CD4-positive, alpha-beta T cell treated with Interleukin-17A for 4 hours (primary cell): ENCODE measurements around the gene CDKN1C.
A peak's percentile ranks its signal among the peaks of the same experiment; 100 is the strongest.
"Not testable (repeated sequence)": the region's sequence is repeated elsewhere in the genome, so short reads cannot be mapped to it uniquely, and the experiment has no call there.

Experiments used
- DNase-seq: peaks from one replicate; pipeline ENCODE4 v3.0.0-alpha.2; 2020; ENCODE audit warnings: mixed read lengths

Gene CDKN1C

DNA sequence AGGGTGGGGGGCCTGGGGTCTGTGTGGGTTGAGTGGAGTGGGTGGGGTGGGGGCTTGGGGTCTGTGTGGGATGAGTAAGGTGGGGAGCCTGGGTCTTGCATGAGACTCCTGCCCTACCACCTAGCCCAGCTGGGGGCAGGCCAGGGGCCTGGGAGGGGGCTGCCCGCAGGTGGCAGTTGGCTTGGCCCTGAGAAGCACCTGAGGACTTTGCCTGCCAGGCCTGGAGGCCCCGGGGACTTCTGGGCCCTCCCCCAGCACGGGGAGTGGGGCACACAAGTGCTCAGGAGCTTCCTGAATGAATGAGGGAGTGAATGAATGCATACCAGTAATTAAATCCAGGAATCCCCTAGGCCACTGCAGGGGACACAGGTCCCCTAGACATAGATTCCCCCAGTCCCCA lies 37.1 kb upstream of the CDKN1C start:
- DNase-seq, result no peak

DNA sequence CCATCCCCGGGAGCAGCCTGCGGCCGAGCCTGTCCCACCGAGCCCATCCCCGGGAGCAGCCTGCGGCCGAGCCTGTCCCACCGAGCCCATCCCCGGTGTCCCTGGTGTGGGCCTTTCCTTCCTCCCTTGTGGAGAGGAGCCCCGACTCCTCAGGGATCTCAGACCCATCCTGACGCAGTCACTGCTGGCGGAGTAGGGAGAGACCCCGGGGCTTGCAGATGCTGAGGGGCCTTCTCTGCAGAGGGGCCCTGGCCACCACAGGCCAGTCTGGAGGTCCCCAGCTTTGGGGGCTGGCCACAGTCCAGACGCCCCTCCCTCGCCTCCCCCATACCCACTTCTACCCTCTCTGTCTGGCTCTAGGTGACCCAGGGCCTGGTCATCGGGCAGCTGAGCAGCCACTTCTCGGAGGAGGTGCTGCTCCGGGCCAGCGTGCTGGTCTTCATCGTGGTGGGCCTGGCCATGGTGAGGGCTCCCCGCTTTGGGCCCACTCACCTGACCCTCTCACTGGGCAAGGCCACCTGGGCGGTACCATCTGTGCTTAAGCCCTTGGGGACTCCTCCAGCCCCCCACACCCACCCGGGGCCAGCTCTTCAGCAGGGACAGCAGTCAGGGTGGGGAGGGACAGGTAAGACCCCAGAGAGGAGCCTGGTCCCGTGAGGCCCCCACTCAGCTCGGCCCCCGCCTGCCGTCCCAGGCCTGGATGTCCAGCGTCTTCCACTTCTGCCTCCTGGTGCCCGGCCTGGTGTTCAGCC lies 36.3 kb upstream of the CDKN1C start:
- no peak for DNase-seq

DNA sequence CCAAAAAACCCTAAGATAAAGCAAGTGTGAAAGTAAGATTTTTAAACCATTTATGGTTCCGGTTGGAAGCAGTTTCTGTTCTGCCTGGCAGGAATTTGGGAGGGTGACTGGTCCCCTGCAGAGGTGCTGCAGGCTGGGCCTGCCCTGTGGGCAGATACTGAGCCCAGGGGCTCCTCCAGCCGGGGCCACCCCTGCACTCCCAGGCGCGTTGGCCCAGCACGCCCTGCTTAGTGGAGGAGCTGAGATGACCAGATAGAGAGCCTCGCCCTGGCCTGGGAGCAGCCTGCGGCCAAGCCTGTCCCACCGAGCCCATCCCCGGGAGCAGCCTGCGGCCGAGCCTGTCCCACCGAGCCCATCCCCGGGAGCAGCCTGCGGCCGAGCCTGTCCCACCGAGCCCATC lies 35.7 kb upstream of the CDKN1C start:
- no peak for DNase-seq

DNA sequence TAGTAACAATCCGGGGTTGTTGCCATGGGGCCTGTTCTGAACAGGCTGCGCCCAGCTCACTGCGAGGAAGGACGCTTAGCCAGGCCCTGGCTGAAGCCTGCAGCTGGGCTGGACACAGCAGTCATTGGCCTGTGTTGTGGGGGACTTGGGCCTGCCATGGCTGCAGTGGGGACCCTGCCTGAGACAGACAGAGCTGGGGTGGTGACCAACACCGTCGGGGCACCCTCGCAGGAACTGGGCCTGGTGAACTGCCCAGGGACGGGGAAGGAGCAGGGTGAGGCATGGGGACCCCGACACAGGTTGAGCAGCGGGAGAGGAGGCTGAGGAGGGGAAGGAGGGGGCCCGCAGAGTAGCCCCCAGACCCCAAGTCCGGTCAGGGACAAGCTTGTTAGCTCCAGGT lies 34.8 kb upstream of the CDKN1C start:
- no peak for DNase-seq

DNA sequence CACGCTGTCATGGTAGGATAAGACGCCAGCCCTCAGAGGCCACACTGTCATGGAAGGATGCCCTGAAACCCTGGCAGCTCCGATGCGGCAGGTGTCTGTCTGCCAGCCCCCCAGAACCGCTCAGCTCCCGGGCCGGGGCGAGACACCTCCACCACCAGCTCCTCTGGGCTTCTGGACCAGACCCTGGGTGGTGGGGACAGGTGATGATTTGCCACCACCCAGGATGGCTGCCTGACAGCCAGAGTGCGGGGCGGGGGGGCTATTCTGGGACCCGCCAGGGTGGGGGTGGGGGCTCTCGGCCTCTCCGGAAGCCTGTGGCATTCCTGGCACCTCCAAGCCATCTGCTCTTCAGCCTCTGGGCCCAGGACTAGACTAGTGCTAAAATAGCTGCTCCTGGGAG lies 34.3 kb upstream of the CDKN1C start:
- no peak for DNase-seq

DNA sequence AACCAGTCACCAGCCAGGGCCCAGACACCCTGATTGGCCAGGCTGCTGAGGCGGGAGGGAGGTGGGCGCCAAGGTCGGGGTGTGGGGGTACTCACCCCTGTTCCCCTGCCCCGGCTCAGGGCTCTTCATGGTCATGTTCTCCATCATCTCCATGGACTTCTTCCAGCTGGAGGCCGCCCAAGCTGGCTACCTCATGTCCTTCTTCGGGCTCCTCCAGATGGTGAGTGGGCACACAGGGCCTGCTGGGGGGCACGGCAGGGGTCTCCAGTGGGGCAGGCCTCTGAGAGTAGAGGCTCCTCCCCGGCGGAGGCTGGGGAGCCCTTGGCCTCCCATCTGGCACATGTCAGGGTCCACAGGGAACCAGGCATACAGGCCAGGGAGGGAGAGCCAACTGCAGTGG lies 33.6 kb upstream of the CDKN1C start:
- no peak for DNase-seq

DNA sequence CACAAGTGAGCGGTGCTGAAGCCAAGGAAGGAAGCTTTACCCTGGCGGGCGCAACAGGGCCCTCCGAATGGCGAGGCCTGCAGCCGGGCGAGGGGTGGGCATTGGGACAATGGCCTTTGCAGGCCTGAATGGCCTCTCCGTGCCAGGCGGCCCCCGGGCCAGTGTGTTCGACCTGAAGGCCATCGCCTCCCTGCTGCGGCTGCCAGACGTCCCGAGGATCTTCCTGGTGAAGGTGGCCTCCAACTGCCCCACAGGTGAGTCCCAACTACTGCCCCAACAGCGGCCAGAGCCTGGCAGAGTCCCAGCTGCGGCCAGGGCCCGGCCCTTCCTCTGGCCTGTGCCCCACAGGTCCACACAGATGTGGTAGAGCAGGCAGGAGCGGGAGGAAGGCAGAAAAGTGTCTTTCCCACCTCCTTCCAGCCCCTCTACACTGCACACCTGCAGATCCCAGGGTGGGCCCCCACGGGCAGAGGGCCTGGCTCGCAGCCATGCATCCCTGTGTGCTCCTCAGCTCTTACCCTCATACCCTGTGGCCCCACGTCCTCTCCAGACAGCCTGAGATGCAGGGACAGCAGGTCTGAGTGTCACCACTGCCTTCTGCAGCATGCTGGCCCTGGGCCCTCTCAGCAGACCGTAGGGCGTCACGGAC lies 32.4 kb upstream of the CDKN1C start:
- DNase-seq, result no peak

DNA sequence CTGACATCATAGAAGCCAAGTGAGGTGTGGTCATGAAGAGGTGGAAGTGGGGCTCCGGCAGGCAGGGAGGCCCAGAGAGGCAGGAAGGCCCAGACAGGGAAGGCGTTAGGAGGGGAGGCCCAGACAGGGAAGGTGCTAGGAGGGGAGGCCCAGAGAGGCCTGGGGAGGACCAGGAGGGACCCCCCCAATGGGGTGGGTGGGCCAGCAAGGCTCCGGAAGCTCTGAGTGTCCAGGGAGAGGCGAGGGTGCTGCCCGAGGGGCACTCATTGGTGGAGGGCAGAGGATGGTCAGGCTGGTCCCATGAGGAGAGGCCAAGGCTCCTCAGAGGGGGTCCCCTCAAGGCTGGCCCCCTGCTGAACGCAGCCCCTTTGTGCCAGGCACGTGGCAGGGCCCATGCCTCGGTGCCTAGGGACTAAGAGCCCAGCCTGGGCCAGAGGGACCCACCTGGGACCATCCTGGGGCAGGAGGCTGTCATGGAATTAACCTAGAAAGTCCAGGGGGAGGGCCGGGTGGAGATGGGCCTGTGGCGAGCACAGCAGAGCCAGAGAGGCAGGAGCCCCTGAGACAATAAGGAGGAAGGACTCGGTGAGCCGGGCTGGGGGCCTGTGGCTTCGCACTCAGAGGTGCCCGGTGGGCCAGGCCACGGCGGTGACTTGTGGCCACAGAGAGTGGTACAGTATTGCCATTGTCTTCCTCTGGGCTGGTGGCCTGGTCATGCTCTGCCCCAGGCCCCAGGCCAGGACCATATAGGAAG lies 31.5 kb upstream of the CDKN1C start:
- no peak for DNase-seq

DNA sequence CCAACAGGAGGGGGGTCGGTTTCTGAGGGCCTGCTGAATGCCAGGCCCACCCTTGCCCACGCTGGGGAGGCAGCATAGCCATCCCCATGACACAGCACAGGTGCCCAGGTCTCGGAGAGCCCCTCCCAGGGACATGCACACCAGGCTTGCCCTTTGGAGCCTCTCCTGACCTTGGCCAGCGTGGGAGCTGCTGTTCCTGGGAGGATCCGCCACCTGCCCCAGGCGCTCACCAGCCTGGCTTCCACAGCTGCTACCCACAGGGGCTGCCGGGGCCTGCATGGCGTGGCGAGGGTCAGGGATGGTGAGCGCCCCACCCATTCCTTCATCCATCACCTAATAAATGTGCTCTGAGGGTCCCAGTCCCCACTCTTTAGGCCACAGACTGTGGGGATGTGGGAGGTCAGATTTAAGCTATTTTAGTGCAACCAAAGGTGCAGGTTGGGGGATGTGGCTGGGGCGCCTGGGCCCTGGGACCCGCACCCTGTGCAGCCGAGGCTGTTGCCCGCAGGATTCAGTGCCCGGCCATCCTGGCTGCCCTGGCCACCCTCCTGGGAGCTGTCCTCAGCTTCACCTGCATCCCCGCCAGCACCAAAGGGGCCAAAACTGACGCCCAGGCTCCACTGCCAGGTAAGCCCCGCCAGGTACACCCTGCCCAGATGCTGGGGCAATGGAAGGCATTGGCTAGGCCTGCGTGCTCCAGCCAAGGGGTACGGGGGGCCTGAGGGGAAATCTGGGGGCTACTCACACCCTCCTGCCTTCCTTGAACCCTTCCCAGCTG lies 30.7 kb upstream of the CDKN1C start:
- no peak for DNase-seq

DNA sequence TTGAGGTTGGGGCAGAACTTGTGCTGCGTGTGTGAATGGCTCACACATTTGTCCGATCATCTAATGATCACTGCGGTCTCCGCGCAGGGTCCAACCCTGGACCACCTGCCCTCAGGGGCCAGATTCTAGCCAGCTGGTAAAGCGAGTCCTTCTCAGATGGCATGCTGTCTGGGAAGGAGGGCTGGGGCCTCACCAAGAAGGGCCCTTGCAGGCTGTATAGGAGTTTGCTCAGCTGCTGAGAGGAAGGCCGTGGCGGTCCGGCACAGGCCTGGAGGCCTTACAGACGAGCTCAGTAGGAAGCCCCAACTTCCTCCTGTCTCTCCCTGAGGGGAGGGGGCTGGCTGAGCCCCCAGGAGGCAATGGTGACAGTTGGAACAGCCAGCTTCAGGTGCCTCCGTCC lies 29.9 kb upstream of the CDKN1C start:
- DNase-seq, result no peak

DNA sequence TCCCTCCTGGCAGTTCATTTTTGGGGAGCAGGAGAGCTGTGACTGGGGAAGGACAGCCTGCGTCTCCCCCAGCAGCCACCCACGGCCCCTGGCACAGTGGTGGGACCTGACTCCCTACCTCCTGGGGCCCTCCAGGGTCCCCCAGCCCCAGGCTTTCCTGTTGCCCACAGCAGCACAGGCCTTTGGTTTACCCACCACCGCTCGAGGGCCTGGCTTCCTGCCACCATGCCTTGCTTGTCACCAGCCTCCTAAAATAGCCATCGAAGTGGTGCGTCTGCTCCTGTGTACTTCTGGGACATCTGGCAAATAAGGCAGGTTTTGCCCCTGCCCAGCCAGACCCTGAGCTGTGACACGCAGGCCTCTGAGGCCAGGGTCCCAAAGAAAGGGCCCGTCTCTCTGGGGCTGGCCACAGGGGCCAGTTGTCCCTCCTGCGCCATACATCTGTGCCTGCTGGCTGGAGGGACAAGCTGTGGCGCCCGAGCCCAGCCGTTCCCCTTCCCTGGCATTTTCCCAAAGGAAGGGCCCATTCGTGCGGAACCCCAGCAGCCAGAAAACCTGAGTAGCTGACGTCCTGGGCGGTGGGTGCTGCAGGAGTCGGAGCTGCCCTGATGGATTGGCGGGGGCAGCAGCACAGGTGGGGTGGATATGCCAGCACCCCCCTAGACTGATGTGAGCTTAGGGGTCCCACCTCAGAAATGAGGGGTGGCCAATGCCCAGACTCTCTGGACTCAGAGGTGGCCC lies 29.1 kb upstream of the CDKN1C start:
- no peak for DNase-seq

DNA sequence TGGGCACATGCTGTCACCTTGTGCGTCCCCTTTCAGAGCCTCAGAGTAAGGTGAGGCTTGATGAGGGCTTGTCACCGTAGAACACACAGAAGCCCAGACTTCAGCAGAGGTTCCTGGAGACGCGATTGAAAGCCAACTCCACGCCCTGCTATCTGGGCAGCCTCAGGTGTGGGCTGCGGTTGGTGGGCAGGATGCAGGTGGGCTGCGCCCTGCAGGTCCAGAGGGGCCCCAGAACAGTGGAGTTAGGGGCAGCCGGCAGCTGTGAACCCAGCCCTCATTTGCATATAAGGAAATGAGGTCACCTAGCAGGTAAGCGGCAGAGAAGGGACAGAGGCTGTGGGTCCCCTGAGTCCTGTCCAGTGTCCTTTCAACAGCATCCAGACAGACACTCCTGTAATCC lies 28.2 kb upstream of the CDKN1C start:
- no peak for DNase-seq

DNA sequence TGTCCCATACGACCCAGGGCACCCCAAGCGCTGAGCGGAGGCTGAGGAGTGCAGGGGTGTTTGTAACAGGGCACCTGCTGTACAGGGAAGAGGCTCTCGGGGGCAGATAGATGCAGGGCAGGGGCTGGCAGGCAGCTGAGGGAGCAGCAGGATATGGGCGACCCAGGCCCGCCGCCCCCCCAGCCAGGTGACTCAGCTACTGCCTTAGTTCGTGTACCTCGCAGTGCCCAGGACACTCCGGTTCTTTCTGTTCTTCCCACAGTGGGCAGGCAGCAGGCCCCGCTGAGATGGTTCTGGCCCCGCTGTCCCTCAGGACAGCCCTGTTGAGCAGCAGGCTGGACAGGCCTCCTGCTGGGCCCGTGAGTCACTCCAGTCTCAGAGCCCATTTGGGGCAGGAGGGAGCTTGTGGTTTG lies 27.4 kb upstream of the CDKN1C start:
- DNase-seq, result no peak

DNA sequence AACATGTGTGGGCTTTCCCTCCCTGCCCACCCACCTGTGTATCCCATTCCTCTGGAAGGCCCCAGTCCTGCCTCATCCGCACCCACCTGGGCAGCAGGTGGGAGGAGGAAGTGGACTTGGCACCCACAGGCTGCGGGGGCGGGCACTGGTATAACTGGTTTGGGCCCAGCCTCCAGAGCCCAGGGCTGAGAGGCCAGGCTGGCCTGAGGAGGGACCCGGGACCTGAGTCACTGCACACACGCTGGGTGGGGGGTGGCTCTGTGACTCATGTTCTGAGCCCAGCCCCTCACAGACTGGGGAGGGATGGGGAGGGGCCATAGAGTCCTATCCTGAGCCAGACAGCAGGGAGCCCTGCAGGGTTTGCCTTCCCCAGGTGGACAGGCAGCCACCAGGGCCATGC lies 26.9 kb upstream of the CDKN1C start:
- DNase-seq, result peak; percentile 35

DNA sequence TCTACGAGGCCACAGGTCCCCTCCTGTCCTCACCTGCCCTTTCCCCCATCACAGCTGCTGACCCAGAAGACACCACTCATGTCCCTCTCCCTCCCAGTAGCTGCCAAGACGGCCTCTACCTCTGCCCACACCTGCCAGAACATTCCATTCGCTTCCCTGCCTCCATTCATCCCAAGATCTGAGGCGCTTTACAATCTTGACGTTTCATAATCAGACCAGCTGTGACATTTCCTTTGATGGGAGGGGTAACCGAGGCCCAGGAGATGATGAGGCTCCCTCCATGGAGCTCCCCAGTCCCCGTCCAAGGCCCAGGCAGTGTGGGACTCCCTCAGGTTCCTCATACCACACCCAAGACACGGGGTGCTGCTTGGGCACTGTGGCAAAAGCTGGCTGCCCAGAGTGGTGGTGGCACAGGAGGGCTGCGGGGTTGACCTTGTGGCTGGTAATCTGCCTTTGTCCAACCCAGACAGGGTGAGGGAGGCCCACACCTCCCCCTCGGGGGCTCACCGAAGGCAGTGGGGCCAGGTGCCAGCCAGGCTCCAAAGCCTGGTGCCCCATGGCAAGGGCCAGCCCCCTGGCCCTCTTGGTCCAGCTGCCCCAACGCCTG lies 26.3 kb upstream of the CDKN1C start:
- DNase-seq, result no peak

DNA sequence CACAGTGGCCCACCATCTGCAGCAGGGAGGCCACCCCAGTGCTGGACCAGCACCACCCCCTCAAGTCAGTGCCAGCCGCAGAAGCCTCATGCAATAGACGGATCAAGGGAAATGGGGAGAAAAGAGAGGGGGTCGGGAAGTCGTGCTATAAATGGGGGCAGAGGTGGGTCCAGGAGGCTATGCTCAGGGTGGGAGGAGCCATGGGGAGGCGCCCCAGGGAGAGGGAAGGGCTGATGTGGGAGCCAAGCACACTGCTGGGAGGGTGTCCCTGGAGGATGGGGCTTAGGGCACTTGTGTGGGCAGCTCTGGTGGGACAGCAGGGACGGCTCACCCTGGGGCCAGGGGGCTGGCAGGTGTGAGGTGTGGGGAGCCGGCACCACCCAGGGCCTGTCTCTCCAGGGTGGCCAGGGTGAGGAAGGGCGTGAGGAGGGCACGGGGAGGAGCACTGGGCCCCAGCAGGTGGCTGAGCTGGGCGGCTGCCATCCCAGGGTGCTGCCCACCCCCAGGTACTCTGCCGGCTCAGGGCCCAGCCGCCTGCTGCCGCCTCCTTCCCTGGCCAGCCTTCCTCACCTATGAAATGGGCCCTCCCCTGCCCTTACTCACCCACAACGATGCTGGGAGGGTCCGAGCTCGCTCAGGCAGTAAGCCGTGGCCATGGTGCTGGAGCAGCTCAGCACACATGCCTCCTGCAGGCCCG lies 25.7 kb upstream of the CDKN1C start:
- DNase-seq, result no peak

DNA sequence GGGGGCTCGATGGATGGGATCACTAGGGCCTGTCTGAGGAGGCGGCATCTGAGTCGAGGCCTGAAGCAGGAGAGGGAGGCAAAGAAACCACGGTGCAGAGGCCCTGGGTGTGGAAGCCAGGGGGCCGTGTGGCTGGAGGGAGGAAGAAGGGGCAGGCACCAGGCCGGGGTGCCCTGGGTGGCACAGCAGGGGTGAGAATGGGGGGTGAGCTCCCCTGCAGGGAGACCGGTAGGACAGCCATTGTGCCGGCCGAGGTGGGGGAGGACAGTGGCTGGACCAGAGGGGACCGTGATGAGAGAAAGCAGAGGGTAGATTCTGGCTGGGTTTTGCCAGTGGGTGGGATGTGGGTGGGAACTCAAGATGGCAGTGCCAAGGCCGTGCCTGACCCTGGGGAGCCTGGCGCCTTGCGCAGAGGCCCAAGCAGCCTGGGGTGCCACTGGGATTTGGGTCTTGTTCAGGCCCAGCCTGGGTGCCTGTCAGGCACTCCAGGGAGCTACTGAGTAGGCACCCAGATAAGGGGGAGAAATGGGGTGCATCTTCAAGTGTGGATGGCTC lies 24.9 kb upstream of the CDKN1C start:
- DNase-seq, result no peak

DNA sequence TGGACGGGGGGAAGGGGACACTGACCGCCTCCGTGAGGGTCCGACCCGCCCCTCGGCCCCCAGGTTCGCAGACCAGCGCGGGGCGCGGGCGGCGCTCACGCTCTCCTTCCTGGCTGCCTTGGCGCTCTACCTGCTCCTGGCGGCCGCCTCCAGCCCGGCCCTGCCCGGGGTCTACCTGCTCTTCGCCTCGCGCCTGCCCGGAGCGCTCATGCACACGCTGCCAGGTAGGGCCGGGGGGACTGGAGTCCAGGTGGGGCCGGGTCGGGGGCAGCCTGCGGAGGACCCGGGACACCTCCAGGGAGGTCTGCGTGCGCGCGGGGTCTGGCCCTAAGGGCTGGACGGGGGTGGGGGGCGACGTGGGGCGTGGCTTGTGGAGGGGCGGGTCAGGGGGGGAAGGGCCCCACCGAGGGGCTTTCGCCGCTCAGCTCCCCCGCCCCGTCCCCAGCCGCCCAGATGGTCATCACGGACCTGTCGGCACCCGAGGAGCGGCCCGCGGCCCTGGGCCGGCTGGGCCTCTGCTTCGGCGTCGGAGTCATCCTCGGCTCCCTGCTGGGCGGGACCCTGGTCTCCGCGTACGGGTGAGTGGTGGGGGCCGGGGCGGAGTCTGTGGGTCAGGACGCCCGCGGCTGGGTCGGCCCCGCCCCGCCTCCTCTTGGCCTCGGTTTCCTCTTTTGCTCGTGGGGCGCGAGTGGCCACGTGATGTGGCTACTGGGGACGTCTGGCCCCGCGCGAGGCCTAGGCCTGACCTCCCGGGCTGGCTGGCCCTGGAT lies 23.7 kb upstream of the CDKN1C start:
- no peak for DNase-seq

DNA sequence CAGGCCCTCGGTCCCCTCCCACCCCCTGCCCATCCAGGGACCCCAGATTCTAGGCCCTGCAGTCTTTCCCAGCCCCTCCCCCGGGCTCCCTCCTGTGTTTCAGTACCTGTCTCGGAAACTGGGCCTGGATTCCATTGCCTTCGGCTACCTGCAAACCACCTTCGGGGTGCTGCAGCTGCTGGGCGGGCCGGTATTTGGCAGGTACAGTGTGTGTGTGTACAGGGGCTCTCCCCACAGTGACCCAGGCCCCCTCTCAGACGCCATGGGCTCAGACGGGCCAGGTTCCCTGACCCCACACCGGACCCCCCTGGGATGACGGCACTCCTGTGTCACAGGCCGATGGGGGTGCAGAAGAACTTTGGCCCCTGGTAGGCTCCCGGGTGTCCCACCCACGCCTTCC lies 22.6 kb upstream of the CDKN1C start:
- no peak for DNase-seq

DNA sequence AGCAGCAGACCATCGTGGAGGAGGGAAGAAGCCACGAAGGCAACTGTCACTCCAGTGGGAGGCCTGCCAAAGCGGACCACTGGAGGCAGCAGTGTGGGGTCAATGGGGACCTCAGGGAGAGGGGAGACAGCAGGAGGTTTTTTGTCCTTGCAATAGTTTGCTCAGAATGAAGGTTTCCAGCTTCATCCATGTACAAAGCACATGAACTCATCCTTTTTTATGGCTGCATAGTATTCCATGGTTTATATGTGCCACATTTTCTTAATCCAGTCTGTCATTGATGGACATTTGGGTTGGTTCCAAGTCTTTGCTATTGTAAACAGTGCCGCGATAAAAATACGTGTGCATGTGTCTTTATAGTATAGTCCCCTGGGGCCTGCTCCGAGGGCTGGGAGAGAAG lies 19.7 kb upstream of the CDKN1C start:
- not testable (repeated sequence) for DNase-seq
